HCT116 (cell line): Measurements from ENCODE around the gene IL4.

Source experiments
- EZH2 ChIP-seq: fragments of 200-600 bp; sonication (generic); IDR thresholded peaks from 2 replicates; pipeline ENCODE4 v1.6.1; 2017; ENCODE audit warnings: antibody characterized with exemption, mixed run types
- EZH2phosphoT487 ChIP-seq: fragments of 200-600 bp; IDR thresholded peaks from 2 replicates; pipeline ENCODE4 v1.6.1; 2018; ENCODE audit warnings: antibody characterized with exemption, borderline replicate concordance
- JUND ChIP-seq: IDR thresholded peaks from 2 replicates; pipeline ENCODE4 v1.6.1; 2012
- POLR2A ChIP-seq: IDR thresholded peaks from 2 replicates; pipeline ENCODE4 v1.7.0; 2011; ENCODE audit warnings: borderline replicate concordance; ENCODE audit not compliant: insufficient read depth, insufficient read length; ENCODE audit errors: extremely low read depth
- POLR2AphosphoS5 ChIP-seq: IDR thresholded peaks from 2 replicates; pipeline ENCODE4 v1.6.1; 2011; ENCODE audit warnings: mild to moderate bottlenecking, low read depth, low read length, moderate library complexity
- SIN3A ChIP-seq: IDR thresholded peaks from 2 replicates; pipeline ENCODE4 v1.6.1; 2012; ENCODE audit warnings: low read depth
- SP1 ChIP-seq: IDR thresholded peaks from 2 replicates; pipeline ENCODE4 v1.6.1; 2012; ENCODE audit warnings: low read depth
- SRF ChIP-seq: IDR thresholded peaks from 2 replicates; pipeline ENCODE4 v1.6.1; 2012; ENCODE audit warnings: low read depth
- YY1 ChIP-seq: IDR thresholded peaks from 2 replicates; pipeline ENCODE4 v1.6.1; 2011; ENCODE audit warnings: low read length, low read depth, moderate library complexity, mild to moderate bottlenecking; ENCODE audit not compliant: insufficient replicate concordance; ENCODE audit errors: extremely low read depth
- TF ChIP-seq, protein P1 (sequence below), 3 experiments: fragments of 200-600 bp in 1 of 3; sonication (generic) in 1 of 3; IDR thresholded peaks in 2 of 3; conservative IDR thresholded peaks in 1 of 3; 2 replicates each; pipeline ENCODE4 v1.5.1; 2012 to 2017; ENCODE audit warnings: low read depth in 2 of 3, low read length in 2 of 3, antibody characterized with exemption in 1 of 3, borderline replicate concordance in 1 of 3, control low read depth in 1 of 3, mild to moderate bottlenecking in 1 of 3, mixed read lengths in 1 of 3, mixed run types in 1 of 3, moderate library complexity in 1 of 3; ENCODE audit not compliant: insufficient read depth in 1 of 3
- TF ChIP-seq, protein P2 (sequence below): IDR thresholded peaks from 2 replicates; pipeline ENCODE4 v1.6.1; 2011; ENCODE audit warnings: mild to moderate bottlenecking, low read length, moderate library complexity; ENCODE audit not compliant: insufficient replicate concordance; ENCODE audit errors: extremely low read depth
- TF ChIP-seq, protein P3 (sequence below): IDR thresholded peaks from 2 replicates; pipeline ENCODE4 v1.6.1; 2012

DNA sequence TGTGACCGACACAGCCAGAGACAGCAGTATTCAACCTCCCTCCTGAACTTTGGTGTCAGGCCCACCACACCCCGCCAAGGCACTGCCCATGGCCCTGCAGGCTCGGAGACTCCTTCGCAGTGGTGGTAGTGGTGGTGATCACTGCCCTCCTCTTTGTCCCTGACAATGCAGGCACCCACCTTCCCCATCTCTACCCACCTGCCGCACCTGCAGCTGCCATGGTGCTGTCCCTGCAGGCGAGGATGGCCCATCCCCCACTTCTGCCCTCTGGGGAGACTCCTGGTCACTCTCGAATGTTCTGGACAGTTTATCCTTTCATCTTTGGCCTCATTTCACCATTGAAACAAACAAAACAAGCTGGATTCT lies 4.4 kb upstream of the IL4 start:
- no peak for TF ChIP-seq POLR2AphosphoS5
- TF ChIP-seq, protein P1, sequence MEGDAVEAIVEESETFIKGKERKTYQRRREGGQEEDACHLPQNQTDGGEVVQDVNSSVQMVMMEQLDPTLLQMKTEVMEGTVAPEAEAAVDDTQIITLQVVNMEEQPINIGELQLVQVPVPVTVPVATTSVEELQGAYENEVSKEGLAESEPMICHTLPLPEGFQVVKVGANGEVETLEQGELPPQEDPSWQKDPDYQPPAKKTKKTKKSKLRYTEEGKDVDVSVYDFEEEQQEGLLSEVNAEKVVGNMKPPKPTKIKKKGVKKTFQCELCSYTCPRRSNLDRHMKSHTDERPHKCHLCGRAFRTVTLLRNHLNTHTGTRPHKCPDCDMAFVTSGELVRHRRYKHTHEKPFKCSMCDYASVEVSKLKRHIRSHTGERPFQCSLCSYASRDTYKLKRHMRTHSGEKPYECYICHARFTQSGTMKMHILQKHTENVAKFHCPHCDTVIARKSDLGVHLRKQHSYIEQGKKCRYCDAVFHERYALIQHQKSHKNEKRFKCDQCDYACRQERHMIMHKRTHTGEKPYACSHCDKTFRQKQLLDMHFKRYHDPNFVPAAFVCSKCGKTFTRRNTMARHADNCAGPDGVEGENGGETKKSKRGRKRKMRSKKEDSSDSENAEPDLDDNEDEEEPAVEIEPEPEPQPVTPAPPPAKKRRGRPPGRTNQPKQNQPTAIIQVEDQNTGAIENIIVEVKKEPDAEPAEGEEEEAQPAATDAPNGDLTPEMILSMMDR (IDR thresholded peaks at IDR 0.05 in 2 of 3, conservative IDR thresholded peaks at IDR 0.05 in 1 of 3; ENCODE audit: borderline replicate concordance in 1 of 3, insufficient read depth in 1 of 3, low read depth in 2 of 3, low read length in 2 of 3) = no peak
- TF ChIP-seq POLR2A = no peak
- no peak for TF ChIP-seq EZH2phosphoT487
- TF ChIP-seq YY1 = no peak
- no peak for TF ChIP-seq SP1
- no peak for TF ChIP-seq SRF
- TF ChIP-seq, protein P2, sequence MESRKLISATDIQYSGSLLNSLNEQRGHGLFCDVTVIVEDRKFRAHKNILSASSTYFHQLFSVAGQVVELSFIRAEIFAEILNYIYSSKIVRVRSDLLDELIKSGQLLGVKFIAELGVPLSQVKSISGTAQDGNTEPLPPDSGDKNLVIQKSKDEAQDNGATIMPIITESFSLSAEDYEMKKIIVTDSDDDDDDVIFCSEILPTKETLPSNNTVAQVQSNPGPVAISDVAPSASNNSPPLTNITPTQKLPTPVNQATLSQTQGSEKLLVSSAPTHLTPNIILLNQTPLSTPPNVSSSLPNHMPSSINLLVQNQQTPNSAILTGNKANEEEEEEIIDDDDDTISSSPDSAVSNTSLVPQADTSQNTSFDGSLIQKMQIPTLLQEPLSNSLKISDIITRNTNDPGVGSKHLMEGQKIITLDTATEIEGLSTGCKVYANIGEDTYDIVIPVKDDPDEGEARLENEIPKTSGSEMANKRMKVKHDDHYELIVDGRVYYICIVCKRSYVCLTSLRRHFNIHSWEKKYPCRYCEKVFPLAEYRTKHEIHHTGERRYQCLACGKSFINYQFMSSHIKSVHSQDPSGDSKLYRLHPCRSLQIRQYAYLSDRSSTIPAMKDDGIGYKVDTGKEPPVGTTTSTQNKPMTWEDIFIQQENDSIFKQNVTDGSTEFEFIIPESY = no peak
- TF ChIP-seq SIN3A = no peak
- TF ChIP-seq JUND = no peak
- TF ChIP-seq, protein P3, sequence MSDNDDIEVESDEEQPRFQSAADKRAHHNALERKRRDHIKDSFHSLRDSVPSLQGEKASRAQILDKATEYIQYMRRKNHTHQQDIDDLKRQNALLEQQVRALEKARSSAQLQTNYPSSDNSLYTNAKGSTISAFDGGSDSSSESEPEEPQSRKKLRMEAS = no peak
- TF ChIP-seq EZH2 = no peak
